KMS-11 (cell line): Measurements from ENCODE around the gene GRIP2.

Source experiments
- H2AFZ ChIP-seq: fragments of 200-600 bp; sonication (generic); 2 replicates; pipeline ENCODE4 v1.6.1; 2016; ENCODE audit warnings: antibody characterized with exemption, mixed run types, low read depth
- H3K27ac ChIP-seq: fragments of 200-600 bp; sonication (generic); 2 replicates; pipeline ENCODE4 v1.6.1; 2016; ENCODE audit warnings: mild to moderate bottlenecking, mixed run types
- H3K27me3 ChIP-seq: fragments of 200-600 bp; sonication (generic); 2 replicates; pipeline ENCODE4 v1.6.1; 2017; ENCODE audit warnings: mild to moderate bottlenecking, low read depth, mixed run types, moderate library complexity; ENCODE audit not compliant: insufficient read depth
- H3K36me3 ChIP-seq: fragments of 200-600 bp; sonication (generic); 2 replicates; pipeline ENCODE4 v1.6.1; 2017; ENCODE audit warnings: mild to moderate bottlenecking, mixed run types; ENCODE audit not compliant: insufficient read depth
- H3K4me1 ChIP-seq: fragments of 200-600 bp; sonication (generic); 2 replicates; pipeline ENCODE4 v1.6.1; 2016; ENCODE audit warnings: mild to moderate bottlenecking, low read depth, mixed run types; ENCODE audit not compliant: poor library complexity, severe bottlenecking
- H3K4me2 ChIP-seq: fragments of 200-600 bp; sonication (generic); 2 replicates; pipeline ENCODE4 v1.7.0; 2016; ENCODE audit warnings: mild to moderate bottlenecking, mixed run types
- H3K4me3 ChIP-seq: fragments of 200-600 bp; sonication (generic); IDR thresholded peaks from 2 replicates; pipeline ENCODE4 v1.6.1; 2017; ENCODE audit warnings: low read depth, low read length, mixed read lengths; ENCODE audit not compliant: insufficient read depth
- H3K79me2 ChIP-seq: fragments of 200-600 bp; sonication (generic); 2 replicates; pipeline ENCODE4 v1.6.1; 2016; ENCODE audit warnings: low read depth, mixed run types; ENCODE audit not compliant: insufficient read depth
- H3K9ac ChIP-seq: fragments of 200-600 bp; sonication (generic); 2 replicates; pipeline ENCODE4 v1.6.1; 2016; ENCODE audit warnings: mild to moderate bottlenecking, mixed run types
- H4K20me1 ChIP-seq: fragments of 200-600 bp; sonication (generic); 2 replicates; pipeline ENCODE4 v1.6.1; 2016; ENCODE audit warnings: mild to moderate bottlenecking, mixed run types; ENCODE audit not compliant: insufficient read depth
- CTCF ChIP-seq: fragments of 200-600 bp; sonication (generic); conservative IDR thresholded peaks from 2 replicates; pipeline ENCODE4 v1.6.1; 2017; ENCODE audit warnings: low read depth, mild to moderate bottlenecking, antibody characterized with exemption, low read length, moderate library complexity, mixed read lengths

Gene GRIP2

DNA sequence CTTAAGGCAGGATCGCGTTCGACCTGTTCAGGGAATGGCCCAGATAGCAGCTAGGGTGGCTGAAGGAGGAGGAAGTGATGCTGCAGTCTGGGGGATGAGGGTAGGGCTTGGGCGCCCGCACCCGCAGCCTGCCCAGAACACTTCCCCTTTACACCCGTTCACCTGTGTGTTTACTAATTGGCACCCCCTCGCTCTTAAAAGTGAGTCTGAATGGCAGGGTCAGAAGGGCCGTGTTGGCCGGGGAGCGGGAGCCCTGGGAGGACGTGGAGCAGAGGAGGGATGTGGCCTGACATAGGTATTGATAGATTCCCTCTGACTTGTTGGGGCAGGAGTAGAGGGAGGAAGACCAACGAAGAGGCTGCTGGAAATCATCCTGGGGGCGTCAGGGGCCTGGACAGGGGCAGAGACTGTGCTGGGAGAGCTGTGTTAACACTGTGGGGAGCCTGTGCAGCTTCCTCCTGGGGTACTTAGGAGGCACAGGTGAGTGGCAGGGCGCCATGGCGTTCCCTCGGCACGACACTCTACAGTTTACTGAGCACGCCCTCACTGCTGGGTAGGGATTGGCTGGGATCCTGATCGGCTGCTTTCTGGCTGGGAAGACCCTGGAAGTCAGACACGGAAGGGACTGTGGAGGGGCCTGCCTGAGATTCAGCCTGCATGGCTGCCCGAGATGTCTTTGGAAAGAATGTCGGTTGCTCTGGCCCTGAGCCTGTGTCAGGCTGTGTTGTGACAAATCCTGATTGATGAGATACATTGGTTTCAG is 86.1 kb downstream of the GRIP2 start:
- Histone ChIP-seq H3K9ac (no peak overlapping the region), H3K4me1 (no peaks in the 10 kb centered on the region), H3K36me3 (no peaks in the 10 kb centered on the region), H3K4me3 (no peak overlapping the region), H3K79me2 (no peaks in the 10 kb centered on the region), H3K27me3 (no peaks in the 10 kb centered on the region), H4K20me1 (no peaks in the 10 kb centered on the region), H3K4me2 (no peak overlapping the region), H2AFZ (no peak overlapping the region), H3K27ac (no peak overlapping the region)
- no peak for TF ChIP-seq CTCF

GRCh38 chr3:14452740-14453710 is 87.1 kb downstream of the GRIP2 start:
- no peak overlapping the region for H3K4me3 ChIP-seq
- TF ChIP-seq CTCF = no peak
- H3K4me1 ChIP-seq = no peaks in the 10 kb centered on the region
- H3K4me2 ChIP-seq = no peak overlapping the region
- H3K9ac ChIP-seq = no peak overlapping the region
- H4K20me1 ChIP-seq = no peaks in the 10 kb centered on the region
- H2AFZ ChIP-seq = no peak overlapping the region
- no peaks in the 10 kb centered on the region for H3K79me2 ChIP-seq
- H3K27ac ChIP-seq = no peak overlapping the region
- H3K36me3 ChIP-seq = no peaks in the 10 kb centered on the region
- H3K27me3 ChIP-seq = no peaks in the 10 kb centered on the region

DNA sequence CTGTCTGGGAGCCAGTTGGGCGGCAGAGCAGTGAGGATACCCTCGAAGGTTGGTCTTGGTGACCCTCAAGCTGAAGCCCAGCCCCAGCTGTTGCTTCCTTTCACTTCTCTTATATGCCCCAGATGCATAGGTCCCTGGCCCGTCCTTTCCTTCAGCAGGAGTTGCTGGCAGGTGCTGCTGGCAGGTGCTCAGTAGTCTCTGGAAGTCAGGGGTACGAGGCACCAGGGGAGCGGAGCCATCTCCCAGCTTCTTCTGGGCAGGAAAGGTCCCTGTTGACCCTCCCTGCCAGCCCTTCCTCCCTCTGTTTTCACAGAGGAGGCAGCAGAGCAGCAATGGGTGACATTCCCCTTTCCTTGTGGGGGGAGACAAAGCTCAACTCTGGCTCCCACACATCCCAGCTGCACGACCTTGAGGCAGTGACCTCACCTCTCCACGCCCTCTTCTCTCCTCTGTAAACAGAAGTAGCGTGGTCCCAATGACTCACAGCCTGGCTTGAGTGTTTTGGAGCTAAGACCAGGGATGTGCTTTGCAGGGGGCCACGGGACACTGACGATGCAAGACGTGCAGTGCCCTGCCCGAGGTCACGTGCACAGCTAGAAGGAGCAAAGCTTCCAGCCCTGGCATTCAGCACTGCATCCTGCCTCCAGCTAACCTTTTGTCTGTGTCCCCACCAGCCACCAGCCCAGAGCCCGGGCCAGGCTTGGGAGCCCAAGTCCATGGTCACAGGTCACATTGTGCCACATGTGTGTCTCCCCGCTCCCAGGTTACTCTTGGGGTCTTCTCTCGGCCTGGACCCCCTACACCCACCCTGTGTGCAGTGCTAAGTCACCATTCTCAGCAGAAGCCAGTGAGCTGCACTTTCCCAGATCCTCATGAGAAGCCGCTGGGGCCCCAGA is 88.0 kb downstream of the GRIP2 start:
- Histone ChIP-seq H4K20me1 (no peaks in the 10 kb centered on the region), H3K27ac (no peak overlapping the region), H3K36me3 (no peaks in the 10 kb centered on the region), H2AFZ (no peak overlapping the region), H3K9ac (no peak overlapping the region), H3K4me3 (no peak overlapping the region), H3K4me2 (no peak overlapping the region), H3K4me1 (no peaks in the 10 kb centered on the region), H3K27me3 (no peaks in the 10 kb centered on the region), H3K79me2 (no peaks in the 10 kb centered on the region)
- no peak for TF ChIP-seq CTCF

DNA sequence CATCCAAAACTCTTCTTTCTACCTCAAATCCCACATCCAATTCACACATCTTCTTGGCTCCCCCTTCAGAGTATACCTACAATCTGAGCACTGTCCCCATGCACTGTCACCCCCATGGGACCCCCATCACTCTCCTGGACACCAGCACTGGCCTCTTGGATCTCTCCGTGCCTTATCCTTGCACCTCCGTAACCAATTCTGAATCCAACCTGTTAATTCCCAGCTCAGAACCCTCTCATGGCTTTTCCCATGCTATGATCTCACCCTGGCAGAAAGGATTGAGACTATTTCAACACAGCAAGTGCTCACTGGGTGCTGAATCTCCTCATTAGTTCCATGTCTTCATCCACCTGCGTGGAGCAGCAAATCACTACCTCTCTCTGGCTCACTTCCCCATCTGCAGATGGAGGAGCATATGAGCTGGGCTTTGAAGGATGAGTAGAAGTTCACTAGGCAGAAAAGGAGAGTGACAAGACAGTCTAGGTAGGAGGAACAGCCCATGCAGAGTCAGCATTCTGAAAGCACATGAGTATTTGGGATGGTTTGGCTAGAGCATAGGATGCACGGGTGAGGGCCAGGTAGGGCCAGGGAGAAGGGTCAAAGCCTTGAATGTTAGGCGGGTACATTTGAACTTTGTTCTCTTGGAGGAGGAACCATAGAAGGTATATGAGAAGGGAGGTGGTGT is 89.1 kb downstream of the GRIP2 start:
- Histone ChIP-seq H3K36me3 (no peaks in the 10 kb centered on the region), H3K9ac (no peak overlapping the region), H4K20me1 (no peaks in the 10 kb centered on the region), H3K27me3 (no peaks in the 10 kb centered on the region), H2AFZ (no peak overlapping the region), H3K4me1 (no peaks in the 10 kb centered on the region), H3K4me2 (no peak overlapping the region), H3K79me2 (no peaks in the 10 kb centered on the region), H3K27ac (no peak overlapping the region), H3K4me3 (no peak overlapping the region)
- TF ChIP-seq CTCF = no peak
